ENCODE results near the gene SLC8A1. TPM values are rescaled to one million over a fixed set of nuclear protein-coding genes. Genes with fewer than 3 reads are reported as not detected.

The SLC8A1 gene
- total and polyA plus RNA-seq, 2 donors (not counting 1 experiment from before 2014, with no cell fraction given), result 0.07 to 0.20 TPM

- CTCF ChIA-PET, result no interaction called here
- intact Hi-C loops (cut with micrococcal nuclease), result no loop called here
Observed at GRCh38 chr2:40228310-40228709, 223.6 kb downstream of the SLC8A1 start.

GRCh38 chr2:40227210-40227609, 224.7 kb downstream of the SLC8A1 start:
- Histone ChIP-seq H3K4me2 (replicated peaks; ENCODE audit: low read depth, low read length, poor library complexity, severe bottlenecking) (no peak overlapping the region), H2AFZ (ENCODE audit: insufficient read depth, low read depth, low read length, poor library complexity, severe bottlenecking) (no peak overlapping the region), H3K27me3 (replicated peaks in 1 of 4; ENCODE audit: control extremely low read depth in 1 of 4, control insufficient read depth in 3 of 4, insufficient read depth in 4 of 4, low read length in 3 of 4) (no peaks in the 10 kb centered on the region), H4K20me1 (ENCODE audit: control insufficient read depth, insufficient read depth, low read length, poor library complexity, severe bottlenecking) (no peaks in the 10 kb centered on the region), H3K27ac (ENCODE audit: low read length in 2 of 2) (no peak overlapping the region), H3K79me2 (ENCODE audit: control insufficient read depth, insufficient read depth, low read length) (no peaks in the 10 kb centered on the region), H3K36me3 (replicated peaks in 1 of 2; ENCODE audit: control extremely low read depth in 1 of 2, control insufficient read depth in 1 of 2, extremely low read depth in 1 of 2, insufficient read depth in 2 of 2, low read length in 1 of 2) (no peaks in the 10 kb centered on the region), H3K9me3 (ENCODE audit: control extremely low read depth in 1 of 3, control insufficient read depth in 2 of 3, insufficient read depth in 1 of 3, low read length in 2 of 3) (no peaks in the 10 kb centered on the region), H3K4me1 (ENCODE audit: control insufficient read depth in 2 of 2, insufficient read depth in 2 of 2, low read length in 2 of 2) (no peaks in the 10 kb centered on the region), H3K9ac (ENCODE audit: low read length) (no peak overlapping the region), H3K4me3 (ENCODE audit: control extremely low read depth in 1 of 5, extremely low read depth in 1 of 5, insufficient read depth in 1 of 5, low read depth in 2 of 5, low read length in 4 of 5) (no peak overlapping the region)
- TF ChIP-seq EZH2 (IDR thresholded peaks at IDR 0.05; ENCODE audit: borderline replicate concordance, insufficient read depth, low read depth, low read length, poor library complexity, severe bottlenecking), result no peak
- no peak for TF ChIP-seq CTCF (IDR thresholded peaks at IDR 0.05)
- 83% methylated on average over 1 of the region's 4 CpGs for WGBS (ENCODE audit: insufficient coverage)
- POLR2A ChIA-PET, result no interaction called here
- Mint-ChIP-seq H3K27ac (no peak overlapping the region), H3K4me3 (no peak overlapping the region), H3K27me3 (no peaks in the 10 kb centered on the region), H3K4me1 (peaks cover 2% of the 10 kb centered on the region), H3K9me3 (ENCODE audit: insufficient read depth) (no peaks in the 10 kb centered on the region)
- intact Hi-C loops (cut with micrococcal nuclease), result no loop called here
- no peak for ATAC-seq (ENCODE audit: low read depth)
- CTCF ChIA-PET, result no interaction called here
- no peak for DNase-seq

More at GRCh38 chr2:40228310-40228709, 223.6 kb downstream of the SLC8A1 start:
- no peaks in the 10 kb centered on the region for H3K4me1 ChIP-seq (ENCODE audit: control insufficient read depth in 2 of 2, insufficient read depth in 2 of 2, low read length in 2 of 2)
- ATAC-seq (ENCODE audit: low read depth) (no peak), DNase-seq (no peak)
- H4K20me1 ChIP-seq (ENCODE audit: control insufficient read depth, insufficient read depth, low read length, poor library complexity, severe bottlenecking), result no peaks in the 10 kb centered on the region
- WGBS (ENCODE audit: insufficient coverage), result 90% methylated on average over 3 of the region's 3 CpGs
- H3K79me2 ChIP-seq (ENCODE audit: control insufficient read depth, insufficient read depth, low read length), result no peaks in the 10 kb centered on the region
- POLR2A ChIA-PET, result no interaction called here
- H3K27me3 ChIP-seq (replicated peaks in 1 of 4; ENCODE audit: control extremely low read depth in 1 of 4, control insufficient read depth in 3 of 4, insufficient read depth in 4 of 4, low read length in 3 of 4), result no peaks in the 10 kb centered on the region
- H3K27ac ChIP-seq (ENCODE audit: low read length in 2 of 2), result no peak overlapping the region
- TF ChIP-seq EZH2 (IDR thresholded peaks at IDR 0.05; ENCODE audit: borderline replicate concordance, insufficient read depth, low read depth, low read length, poor library complexity, severe bottlenecking) (no peak), CTCF (IDR thresholded peaks at IDR 0.05) (no peak)
- Mint-ChIP-seq H3K27me3 (no peaks in the 10 kb centered on the region), H3K27ac (no peak overlapping the region), H3K9me3 (ENCODE audit: insufficient read depth) (no peaks in the 10 kb centered on the region), H3K4me1 (peaks cover 2% of the 10 kb centered on the region), H3K4me3 (no peak overlapping the region)
- no peak overlapping the region for H3K4me3 ChIP-seq (ENCODE audit: control extremely low read depth in 1 of 5, extremely low read depth in 1 of 5, insufficient read depth in 1 of 5, low read depth in 2 of 5, low read length in 4 of 5)
- no peaks in the 10 kb centered on the region for H3K9me3 ChIP-seq (ENCODE audit: control extremely low read depth in 1 of 3, control insufficient read depth in 2 of 3, insufficient read depth in 1 of 3, low read length in 2 of 3)
- H3K36me3 ChIP-seq (replicated peaks in 1 of 2; ENCODE audit: control extremely low read depth in 1 of 2, control insufficient read depth in 1 of 2, extremely low read depth in 1 of 2, insufficient read depth in 2 of 2, low read length in 1 of 2), result no peaks in the 10 kb centered on the region
- no peak overlapping the region for H3K4me2 ChIP-seq (replicated peaks; ENCODE audit: low read depth, low read length, poor library complexity, severe bottlenecking)
- H2AFZ ChIP-seq (ENCODE audit: insufficient read depth, low read depth, low read length, poor library complexity, severe bottlenecking), result no peak overlapping the region
- no peak overlapping the region for H3K9ac ChIP-seq (ENCODE audit: low read length)

All from B cell (primary cell).